HG03432 (cell line): ENCODE measurements around the gene NEFH.
"Not testable (repeated sequence)": the region's sequence is repeated elsewhere in the genome, so short reads cannot be mapped to it uniquely, and the experiment has no call there.

Experiments used
- ATAC-seq: cut with Tn5 transposase; IDR thresholded peaks from one replicate; pipeline ENCODE4 v1.9.1; 2021; ENCODE audit warnings: mild to moderate bottlenecking, moderate library complexity; ENCODE audit not compliant: unreplicated experiment

The NEFH gene

DNA sequence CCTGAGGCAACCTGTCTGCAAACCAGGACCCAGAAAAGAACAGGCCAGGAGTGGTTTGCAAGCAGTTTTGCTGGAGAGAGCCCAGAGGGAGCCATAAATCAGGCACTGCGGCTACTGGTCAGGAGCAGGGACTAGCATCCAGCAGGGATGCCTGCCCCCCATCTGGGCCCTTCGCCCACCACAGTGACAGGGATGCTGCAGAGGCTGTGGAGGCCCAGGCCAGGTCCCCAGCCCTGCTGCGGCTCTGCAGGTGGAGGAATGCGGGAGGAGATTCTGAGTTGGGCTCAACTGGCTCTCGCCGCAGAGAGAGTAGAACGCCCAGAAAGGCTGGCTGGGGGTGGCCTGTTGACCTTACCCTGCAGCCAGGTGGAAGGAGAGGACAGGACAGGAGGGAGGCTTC, 16.4 kb upstream of the NEFH start:
- ATAC-seq, result no peak

DNA sequence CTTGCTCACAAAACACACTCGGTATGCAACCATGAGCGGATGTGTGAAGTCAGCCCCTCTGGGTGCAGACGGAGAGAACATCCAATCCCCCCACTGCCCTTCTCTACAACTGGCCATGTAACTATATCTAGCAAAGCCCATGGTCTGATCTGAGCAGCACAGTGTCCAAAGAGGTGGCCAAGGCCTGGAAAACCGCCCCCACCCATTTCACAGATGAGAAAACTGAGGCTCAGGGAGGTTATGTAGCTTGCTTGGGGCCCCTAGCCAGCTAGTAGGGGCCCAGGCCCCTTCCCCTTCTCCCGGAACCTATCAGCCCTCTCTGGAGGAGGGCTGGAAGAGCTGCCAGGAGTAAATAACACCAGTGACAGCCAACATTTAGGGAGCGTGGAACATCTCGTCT, 15.4 kb upstream of the NEFH start:
- ATAC-seq, result no peak

GRCh38 chr22:29469755-29470154, 10.3 kb upstream of the NEFH start:
- ATAC-seq, result no peak

DNA sequence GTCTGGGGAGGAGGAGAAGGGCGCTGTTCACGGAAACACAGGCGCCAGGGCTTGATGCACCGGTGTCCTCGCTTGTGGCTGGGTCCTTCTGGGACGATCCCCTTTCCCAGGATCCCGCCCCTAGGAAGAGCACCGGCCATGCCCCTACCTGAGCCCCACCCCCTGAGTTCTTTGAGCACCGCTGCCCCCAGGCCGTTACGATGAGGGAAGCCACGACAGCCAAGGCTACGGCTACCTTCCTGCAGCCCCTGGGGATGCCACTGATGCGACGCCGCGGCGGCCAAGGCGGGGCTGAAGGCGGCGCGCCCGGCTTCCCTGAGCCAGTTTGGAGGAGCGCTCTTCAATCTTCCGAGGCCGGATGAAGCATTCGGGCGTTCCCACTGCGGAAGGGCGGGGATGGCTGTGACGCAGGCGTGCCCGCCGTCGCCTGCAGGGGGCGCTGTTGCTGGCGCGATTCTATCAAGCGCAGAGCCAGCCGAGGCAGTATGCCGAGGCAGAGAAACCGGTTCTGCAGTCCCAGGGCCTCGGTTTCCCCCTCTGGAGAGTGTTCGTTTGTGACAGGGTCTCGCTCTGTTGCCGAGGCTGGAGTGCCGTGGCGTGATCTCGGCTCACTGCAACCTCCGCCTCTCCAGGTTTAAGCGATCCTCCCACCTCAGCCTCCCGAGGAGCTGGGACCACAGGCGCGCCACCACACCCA, 9.7 kb upstream of the NEFH start:
- ATAC-seq, result peak; percentile 40

- no peak for ATAC-seq
Measured at GRCh38 chr22:29473001-29473400, 7.0 kb upstream of the NEFH start.

DNA sequence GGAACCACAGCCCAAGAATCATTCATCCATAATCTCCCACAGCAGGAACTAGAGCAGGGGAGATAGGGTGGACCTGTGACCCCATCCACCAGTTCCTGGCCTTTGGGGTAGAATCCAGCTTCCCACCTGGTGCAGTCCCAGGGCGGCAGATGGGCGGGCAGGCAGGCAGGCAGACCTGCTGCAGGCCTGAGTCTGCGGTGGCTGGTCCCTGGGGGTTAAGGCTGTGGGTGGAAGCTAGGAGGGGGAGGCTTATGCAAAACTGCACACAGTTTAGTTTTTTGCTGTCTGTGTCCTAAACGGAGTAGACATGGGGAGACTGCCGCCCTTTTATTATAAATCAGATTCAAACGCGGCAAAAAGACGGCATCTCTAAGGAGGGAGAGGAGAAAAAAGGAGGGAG, 4.5 kb upstream of the NEFH start:
- peak; percentile 74 for ATAC-seq

GRCh38 chr22:29476116-29476515, 3.9 kb upstream of the NEFH start:
- no peak for ATAC-seq

- no peak for ATAC-seq
Measured at GRCh38 chr22:29477723-29478318, 2.2 kb upstream of the NEFH start.

DNA sequence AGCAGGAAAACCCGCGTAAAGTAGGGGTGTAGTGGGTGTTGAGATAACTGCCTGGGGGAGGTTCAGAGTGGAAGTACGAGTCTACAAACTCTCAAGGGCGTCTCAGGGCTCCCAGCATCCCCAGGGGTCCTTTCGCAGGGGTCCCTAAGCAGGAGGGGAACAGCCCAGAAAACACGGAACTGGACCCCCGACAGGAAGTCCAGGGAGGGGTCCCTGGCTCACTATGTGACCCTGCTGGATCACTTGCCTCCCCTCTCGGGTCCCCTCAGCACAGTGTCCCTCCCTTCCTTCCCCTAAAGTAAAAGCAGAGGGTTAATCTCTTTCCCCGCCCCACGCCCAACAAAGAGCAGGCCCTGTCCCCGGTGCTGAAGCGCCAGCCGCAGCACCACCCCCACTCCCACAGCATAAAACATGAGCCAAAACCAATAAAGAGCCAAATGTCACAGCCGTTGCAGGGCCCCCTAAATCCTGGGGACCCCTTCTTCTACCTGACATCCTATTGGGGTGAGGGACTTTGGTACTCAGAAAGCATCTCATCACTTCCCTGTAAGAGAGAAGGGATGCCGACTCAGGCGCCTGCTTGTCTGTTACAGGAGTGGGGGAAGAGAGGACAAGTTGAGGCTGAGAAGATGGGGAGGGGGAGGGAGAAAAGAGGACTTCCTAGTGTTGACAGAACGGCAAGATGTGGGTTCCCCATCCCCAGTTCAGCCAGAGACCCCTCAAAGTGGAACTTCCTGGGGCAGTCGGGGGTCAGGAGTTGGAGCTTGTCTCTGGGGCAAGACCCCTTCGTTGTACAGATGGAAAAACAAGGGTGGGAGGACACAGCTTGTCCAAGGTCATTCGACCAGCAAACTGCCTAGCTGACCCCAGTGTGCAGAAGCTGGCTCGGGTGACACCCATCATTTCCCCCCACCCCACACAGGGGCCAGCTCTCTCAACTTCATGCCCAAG, 1.4 kb upstream of the NEFH start:
- ATAC-seq, result no peak

GRCh38 chr22:29480262-29480511, 169 bp downstream of the NEFH start:
- no peak for ATAC-seq

- ATAC-seq, result no peak
Measured at GRCh38 chr22:29480512-29481264, 670 bp downstream of the NEFH start.

DNA sequence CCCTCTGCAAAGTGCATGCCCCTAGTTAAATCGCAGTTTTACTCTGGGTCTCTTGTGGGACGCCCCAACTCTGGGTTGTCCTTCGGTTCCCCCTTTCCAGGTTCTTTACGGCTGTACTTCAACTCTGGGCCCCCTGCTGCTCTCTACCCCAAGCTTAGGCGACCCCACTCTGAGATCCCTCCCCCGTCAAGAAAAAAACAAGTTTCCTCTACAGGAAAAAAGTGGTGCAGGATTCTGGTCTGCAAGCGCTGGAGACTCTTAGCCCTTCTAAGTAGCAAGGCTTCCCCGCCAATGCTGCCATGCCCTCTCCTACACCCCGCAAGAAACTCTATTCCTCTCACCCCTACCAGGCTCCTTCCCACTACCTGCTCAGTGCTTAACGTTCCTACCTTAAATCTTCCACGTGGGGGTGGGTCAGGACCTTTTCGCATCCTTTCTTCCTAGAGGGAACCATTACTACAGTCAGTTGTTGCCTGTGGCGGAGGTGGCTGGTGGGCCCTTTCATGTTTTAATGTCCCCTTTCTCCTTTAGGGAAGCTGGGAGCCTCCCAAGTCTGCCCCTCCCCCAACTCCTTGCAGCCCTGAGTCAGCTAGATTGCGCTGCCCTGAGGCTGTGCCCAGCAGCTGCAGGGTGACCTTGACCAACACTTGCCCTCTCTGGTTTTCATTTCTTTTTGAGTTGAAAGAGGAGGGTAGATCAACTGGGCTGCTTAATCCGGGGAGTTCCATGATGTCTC, 1.4 kb downstream of the NEFH start:
- no peak for ATAC-seq

- no peak for ATAC-seq
Measured at GRCh38 chr22:29482253-29482652, 2.2 kb downstream of the NEFH start.

GRCh38 chr22:29482726-29483125, 2.7 kb downstream of the NEFH start:
- no peak for ATAC-seq

GRCh38 chr22:29483254-29483653, 3.2 kb downstream of the NEFH start:
- no peak for ATAC-seq

GRCh38 chr22:29484642-29485041, 4.6 kb downstream of the NEFH start:
- no peak for ATAC-seq

DNA sequence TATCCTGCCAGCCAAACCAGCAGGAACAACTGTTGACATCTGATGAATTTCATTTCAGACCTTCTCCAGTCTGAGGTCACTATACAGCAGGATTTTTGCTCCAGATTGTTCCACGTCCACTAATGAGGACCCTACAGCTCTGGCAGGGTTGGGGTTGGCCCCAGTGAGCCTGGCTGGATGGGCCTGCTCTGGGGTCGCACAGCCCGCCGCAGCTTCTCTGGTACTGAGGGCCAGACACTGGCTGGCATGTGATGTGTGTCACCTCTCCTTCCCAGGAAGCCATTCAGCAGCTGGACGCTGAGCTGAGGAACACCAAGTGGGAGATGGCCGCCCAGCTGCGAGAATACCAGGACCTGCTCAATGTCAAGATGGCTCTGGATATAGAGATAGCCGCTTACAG, 5.4 kb downstream of the NEFH start:
- ATAC-seq, result no peak

GRCh38 chr22:29487426-29487986, 7.5 kb downstream of the NEFH start:
- ATAC-seq, result no peak

DNA sequence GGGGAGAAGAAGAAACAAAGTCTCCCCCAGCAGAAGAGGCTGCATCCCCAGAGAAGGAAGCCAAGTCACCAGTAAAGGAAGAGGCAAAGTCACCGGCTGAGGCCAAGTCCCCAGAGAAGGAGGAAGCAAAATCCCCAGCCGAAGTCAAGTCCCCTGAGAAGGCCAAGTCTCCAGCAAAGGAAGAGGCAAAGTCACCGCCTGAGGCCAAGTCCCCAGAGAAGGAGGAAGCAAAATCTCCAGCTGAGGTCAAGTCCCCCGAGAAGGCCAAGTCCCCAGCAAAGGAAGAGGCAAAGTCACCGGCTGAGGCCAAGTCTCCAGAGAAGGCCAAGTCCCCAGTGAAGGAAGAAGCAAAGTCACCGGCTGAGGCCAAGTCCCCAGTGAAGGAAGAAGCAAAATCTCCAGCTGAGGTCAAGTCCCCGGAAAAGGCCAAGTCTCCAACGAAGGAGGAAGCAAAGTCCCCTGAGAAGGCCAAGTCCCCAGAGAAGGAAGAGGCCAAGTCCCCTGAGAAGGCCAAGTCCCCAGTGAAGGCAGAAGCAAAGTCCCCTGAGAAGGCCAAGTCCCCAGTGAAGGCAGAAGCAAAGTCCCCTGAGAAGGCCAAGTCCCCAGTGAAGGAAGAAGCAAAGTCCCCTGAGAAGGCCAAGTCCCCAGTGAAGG, 9.2 kb downstream of the NEFH start:
- ATAC-seq, result not testable (repeated sequence)

- no peak for ATAC-seq
Measured at GRCh38 chr22:29491012-29491411, 11.0 kb downstream of the NEFH start.
